Breast epithelium (tissue), 3 donors: ENCODE data around the gene P2RY2.

Experiments
- CTCF ChIP-seq, 3 donors: fragments of 450-650 bp; IDR thresholded peaks; one replicate each; pipeline ENCODE4 v1.5.1; 2016 to 2017; ENCODE audit warnings: antibody characterized with exemption in 3 of 3, mild to moderate bottlenecking in 3 of 3, moderate library complexity in 3 of 3
- POLR2A ChIP-seq: fragments of 450-650 bp; IDR thresholded peaks from one replicate; pipeline ENCODE4 v1.6.1; 2016; ENCODE audit warnings: antibody characterized with exemption, mild to moderate bottlenecking, moderate library complexity
- POLR2AphosphoS5 ChIP-seq, 3 donors: sonication (generic); formaldehyde crosslinking; IDR thresholded peaks; one replicate each; pipeline ENCODE4 v1.6.1; 2017; ENCODE audit warnings: antibody characterized with exemption in 3 of 3

- no peak for TF ChIP-seq POLR2A
- no peak for TF ChIP-seq CTCF (IDR thresholded peaks at IDR 0.05)
- no peak for TF ChIP-seq POLR2AphosphoS5 (IDR thresholded peaks at IDR 0.05)
Observed at GRCh38 chr11:73204711-73205121, 13.4 kb upstream of the P2RY2 start.
